Neural cell (in vitro differentiated cells): Measurements from ENCODE around the gene PYGO1.

ENCODE experiments used
- EP300 ChIP-seq: fragments of 450-650 bp; conservative IDR thresholded peaks from 2 replicates; pipeline ENCODE4 v1.6.1; 2014; ENCODE audit warnings: antibody characterized with exemption, mild to moderate bottlenecking, moderate library complexity; ENCODE audit not compliant: poor library complexity, severe bottlenecking
- EZH2 ChIP-seq: fragments of 200-600, 300-800 bp; shearing (Covaris generic), sonication (generic); IDR thresholded peaks from 2 replicates; pipeline ENCODE4 v1.6.1; 2014; ENCODE audit warnings: antibody characterized with exemption, low read length, borderline replicate concordance, mild to moderate bottlenecking; ENCODE audit not compliant: insufficient read depth, poor library complexity, severe bottlenecking
- MXI1 ChIP-seq: fragments of 450-650 bp; conservative IDR thresholded peaks from 2 replicates; pipeline ENCODE4 v1.6.1; 2014; ENCODE audit warnings: antibody characterized with exemption, mild to moderate bottlenecking; ENCODE audit not compliant: poor library complexity, severe bottlenecking
- POLR2AphosphoS5 ChIP-seq: IDR thresholded peaks from 2 replicates; pipeline ENCODE4 v1.6.1; 2012
- RAD21 ChIP-seq: fragments of 450-650 bp; conservative IDR thresholded peaks from 2 replicates; pipeline ENCODE4 v1.6.1; 2014; ENCODE audit warnings: antibody characterized with exemption, mild to moderate bottlenecking, moderate library complexity
- TAF1 ChIP-seq: IDR thresholded peaks from 2 replicates; pipeline ENCODE4 v1.6.1; 2012; ENCODE audit warnings: low read depth
- TF ChIP-seq, protein P1 (sequence below): fragments of 450-650 bp; IDR thresholded peaks from 2 replicates; pipeline ENCODE4 v1.5.1; 2014; ENCODE audit warnings: antibody characterized with exemption, mild to moderate bottlenecking, moderate library complexity; ENCODE audit not compliant: poor library complexity, severe bottlenecking
- TF ChIP-seq, protein P2 (sequence below): IDR thresholded peaks from 2 replicates; pipeline ENCODE4 v1.6.1; 2012; ENCODE audit warnings: borderline replicate concordance

DNA sequence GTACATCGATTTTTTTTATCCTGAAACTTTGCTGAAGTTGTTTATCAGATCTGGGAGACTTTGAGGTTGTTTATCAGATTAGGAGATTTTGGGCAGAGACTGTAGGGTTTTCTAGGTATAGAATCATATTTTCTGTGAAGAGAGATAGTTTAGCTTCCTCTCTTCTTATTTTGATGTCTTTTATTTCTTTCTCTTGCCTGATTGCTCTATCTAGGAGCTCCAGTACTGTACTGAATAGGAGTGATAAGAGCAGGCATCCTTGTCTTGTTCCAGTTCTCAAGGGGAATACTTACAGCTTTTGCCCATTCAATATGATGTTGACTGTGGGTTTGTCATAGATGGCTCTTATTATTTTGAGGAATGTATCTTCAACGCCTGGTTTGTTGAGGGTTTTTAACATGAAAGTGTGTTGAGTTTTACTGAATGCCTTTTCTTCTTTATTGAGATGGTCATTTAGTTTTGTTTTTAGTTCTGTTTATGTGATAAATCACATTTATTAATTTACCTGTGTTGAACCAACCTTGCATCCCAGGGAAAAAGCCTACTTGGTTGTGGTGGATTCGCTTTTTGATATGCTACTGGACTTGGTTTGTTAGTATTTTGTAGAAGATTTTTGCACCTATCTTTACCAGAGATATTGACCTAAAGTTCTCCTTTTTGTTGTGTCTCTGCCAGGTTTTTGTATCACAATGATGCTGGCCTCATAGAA, 65.2 kb downstream of the PYGO1 start:
- TF ChIP-seq TAF1 (no peak), EZH2 (no peak), MXI1 (no peak), RAD21 (no peak), EP300 (no peak), POLR2AphosphoS5 (no peak)
- TF ChIP-seq, protein P1, sequence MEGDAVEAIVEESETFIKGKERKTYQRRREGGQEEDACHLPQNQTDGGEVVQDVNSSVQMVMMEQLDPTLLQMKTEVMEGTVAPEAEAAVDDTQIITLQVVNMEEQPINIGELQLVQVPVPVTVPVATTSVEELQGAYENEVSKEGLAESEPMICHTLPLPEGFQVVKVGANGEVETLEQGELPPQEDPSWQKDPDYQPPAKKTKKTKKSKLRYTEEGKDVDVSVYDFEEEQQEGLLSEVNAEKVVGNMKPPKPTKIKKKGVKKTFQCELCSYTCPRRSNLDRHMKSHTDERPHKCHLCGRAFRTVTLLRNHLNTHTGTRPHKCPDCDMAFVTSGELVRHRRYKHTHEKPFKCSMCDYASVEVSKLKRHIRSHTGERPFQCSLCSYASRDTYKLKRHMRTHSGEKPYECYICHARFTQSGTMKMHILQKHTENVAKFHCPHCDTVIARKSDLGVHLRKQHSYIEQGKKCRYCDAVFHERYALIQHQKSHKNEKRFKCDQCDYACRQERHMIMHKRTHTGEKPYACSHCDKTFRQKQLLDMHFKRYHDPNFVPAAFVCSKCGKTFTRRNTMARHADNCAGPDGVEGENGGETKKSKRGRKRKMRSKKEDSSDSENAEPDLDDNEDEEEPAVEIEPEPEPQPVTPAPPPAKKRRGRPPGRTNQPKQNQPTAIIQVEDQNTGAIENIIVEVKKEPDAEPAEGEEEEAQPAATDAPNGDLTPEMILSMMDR = no peak
- TF ChIP-seq, protein P2, sequence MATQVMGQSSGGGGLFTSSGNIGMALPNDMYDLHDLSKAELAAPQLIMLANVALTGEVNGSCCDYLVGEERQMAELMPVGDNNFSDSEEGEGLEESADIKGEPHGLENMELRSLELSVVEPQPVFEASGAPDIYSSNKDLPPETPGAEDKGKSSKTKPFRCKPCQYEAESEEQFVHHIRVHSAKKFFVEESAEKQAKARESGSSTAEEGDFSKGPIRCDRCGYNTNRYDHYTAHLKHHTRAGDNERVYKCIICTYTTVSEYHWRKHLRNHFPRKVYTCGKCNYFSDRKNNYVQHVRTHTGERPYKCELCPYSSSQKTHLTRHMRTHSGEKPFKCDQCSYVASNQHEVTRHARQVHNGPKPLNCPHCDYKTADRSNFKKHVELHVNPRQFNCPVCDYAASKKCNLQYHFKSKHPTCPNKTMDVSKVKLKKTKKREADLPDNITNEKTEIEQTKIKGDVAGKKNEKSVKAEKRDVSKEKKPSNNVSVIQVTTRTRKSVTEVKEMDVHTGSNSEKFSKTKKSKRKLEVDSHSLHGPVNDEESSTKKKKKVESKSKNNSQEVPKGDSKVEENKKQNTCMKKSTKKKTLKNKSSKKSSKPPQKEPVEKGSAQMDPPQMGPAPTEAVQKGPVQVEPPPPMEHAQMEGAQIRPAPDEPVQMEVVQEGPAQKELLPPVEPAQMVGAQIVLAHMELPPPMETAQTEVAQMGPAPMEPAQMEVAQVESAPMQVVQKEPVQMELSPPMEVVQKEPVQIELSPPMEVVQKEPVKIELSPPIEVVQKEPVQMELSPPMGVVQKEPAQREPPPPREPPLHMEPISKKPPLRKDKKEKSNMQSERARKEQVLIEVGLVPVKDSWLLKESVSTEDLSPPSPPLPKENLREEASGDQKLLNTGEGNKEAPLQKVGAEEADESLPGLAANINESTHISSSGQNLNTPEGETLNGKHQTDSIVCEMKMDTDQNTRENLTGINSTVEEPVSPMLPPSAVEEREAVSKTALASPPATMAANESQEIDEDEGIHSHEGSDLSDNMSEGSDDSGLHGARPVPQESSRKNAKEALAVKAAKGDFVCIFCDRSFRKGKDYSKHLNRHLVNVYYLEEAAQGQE = no peak
